C4-2B (cell line): Measurements from ENCODE around the gene NT5C3B.

Experiments used
- H3K27ac ChIP-seq: fragments of 450-650 bp; 2 replicates; pipeline ENCODE4 v1.5.1; 2017
- CTCF ChIP-seq: fragments of 450-650 bp; conservative IDR thresholded peaks from 2 replicates; pipeline ENCODE4 v1.5.1; 2017; ENCODE audit warnings: mild to moderate bottlenecking
- ZFX ChIP-seq: fragments of 450-650 bp; IDR thresholded peaks from 2 replicates; pipeline ENCODE4 v1.6.1; 2017

The NT5C3B gene

DNA sequence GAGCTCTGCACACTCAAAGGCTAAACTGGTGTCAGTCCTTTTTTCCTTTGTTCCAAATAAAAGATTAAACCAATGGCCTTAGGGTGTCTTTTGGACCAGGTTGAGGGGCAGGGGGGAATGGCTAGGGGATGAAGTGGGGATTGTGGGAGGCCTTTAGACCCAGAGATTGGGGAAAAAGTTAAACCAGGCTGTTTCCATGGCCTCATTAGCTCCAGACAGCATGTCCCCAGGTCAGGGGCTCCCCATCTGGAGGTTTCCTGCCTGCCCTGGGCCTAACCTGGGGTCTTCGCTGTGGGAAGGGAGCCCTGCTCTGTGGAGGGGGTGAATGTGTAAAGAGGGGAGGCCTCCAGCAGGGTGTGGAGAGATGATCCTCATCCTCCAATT, 12.9 kb downstream of the NT5C3B start:
- no peak overlapping the region for H3K27ac ChIP-seq
- no peak for TF ChIP-seq CTCF

- H3K27ac ChIP-seq = no peak overlapping the region
- no peak for TF ChIP-seq CTCF
- no peak for TF ChIP-seq ZFX
Measured at GRCh38 chr17:41822216-41823140, 13.6 kb downstream of the NT5C3B start.

DNA sequence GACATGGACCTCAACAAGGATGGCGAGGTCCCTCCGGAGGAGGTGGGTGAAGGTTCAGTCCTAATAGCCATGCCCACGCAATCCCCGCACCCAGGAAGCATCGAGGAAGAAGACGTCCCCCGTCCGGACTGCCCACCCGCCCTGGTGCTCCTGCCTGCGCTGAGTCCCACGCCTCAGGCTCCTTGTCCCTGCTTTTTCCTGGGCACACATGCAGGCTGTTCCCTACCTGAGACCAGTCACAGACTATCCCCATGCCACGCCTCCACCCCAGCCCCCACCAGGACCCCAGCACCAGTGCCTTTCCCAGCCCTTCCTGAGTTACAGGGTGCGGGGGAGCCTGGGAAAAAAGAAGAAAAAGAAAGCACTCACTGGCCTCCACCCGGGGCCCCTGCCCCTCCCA, 14.3 kb downstream of the NT5C3B start:
- TF ChIP-seq ZFX (no peak), CTCF (no peak)
- H3K27ac ChIP-seq = no peak overlapping the region

DNA sequence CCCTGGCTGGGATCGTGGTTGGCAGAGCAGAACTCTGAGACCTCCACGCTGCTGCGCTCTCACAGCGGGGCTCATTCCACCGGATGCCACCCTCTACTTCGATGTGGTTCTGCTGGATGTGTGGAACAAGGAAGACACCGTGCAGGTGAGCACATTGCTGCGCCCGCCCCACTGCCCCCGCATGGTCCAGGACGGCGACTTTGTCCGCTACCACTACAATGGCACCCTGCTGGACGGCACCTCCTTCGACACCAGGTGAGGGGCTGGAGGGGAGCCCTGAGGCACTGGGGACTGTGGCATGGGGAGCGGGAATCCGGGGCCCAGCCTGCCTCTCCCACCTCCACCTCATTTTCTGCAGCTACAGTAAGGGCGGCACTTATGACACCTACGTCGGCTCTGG, 18.0 kb downstream of the NT5C3B start:
- no peak for TF ChIP-seq ZFX
- TF ChIP-seq CTCF = no peak

GRCh38 chr17:41816637-41817320, 19.3 kb downstream of the NT5C3B start:
- TF ChIP-seq CTCF = no peak
- no peak for TF ChIP-seq ZFX

More for the DNA sequence above, 18.0 kb downstream of the NT5C3B start:
- no peak overlapping the region for H3K27ac ChIP-seq

GRCh38 chr17:41814195-41814594, 21.8 kb downstream of the NT5C3B start:
- H3K27ac ChIP-seq = peak overlapping the region; percentile 93
- TF ChIP-seq ZFX (no peak), CTCF (no peak)

More at GRCh38 chr17:41816637-41817320, 19.3 kb downstream of the NT5C3B start:
- no peak overlapping the region for H3K27ac ChIP-seq

- peak overlapping the region; percentile 93 for H3K27ac ChIP-seq
Measured at GRCh38 chr17:41813699-41814124, 22.3 kb downstream of the NT5C3B start.

More at GRCh38 chr17:41813699-41814124, 22.3 kb downstream of the NT5C3B start:
- no peak for TF ChIP-seq CTCF
- no peak for TF ChIP-seq ZFX
